Subcutaneous abdominal adipose tissue (tissue), 5 donors: ENCODE measurements around the gene GRK6.
A peak's percentile ranks its signal among the peaks of the same experiment; 100 is the strongest.

Source experiments
- H3K27ac ChIP-seq: one replicate; pipeline ENCODE4 v1.7.0; 2013; ENCODE audit warnings: low read depth, mild to moderate bottlenecking, inconsistent platforms, low read length, moderate library complexity
- H3K27me3 ChIP-seq, 5 donors: one replicate each; pipeline ENCODE4 v1.7.0; 2013; ENCODE audit warnings: low read length in 5 of 5, inconsistent platforms in 1 of 5; ENCODE audit not compliant: control insufficient read depth in 5 of 5, insufficient read depth in 4 of 5
- H3K36me3 ChIP-seq, 5 donors: one replicate each; pipeline ENCODE4 v1.7.0; 2013; ENCODE audit warnings: low read length in 5 of 5; ENCODE audit not compliant: control insufficient read depth in 5 of 5, insufficient read depth in 5 of 5
- H3K4me1 ChIP-seq, 5 donors: one replicate each; pipeline ENCODE4 v1.7.0; 2013; ENCODE audit warnings: low read length in 5 of 5, mild to moderate bottlenecking in 3 of 5, moderate library complexity in 1 of 5; ENCODE audit not compliant: control insufficient read depth in 5 of 5, insufficient read depth in 5 of 5
- H3K4me3 ChIP-seq, 5 donors: one replicate each; pipeline ENCODE4 v1.7.0; 2013; ENCODE audit warnings: low read length in 5 of 5, low read depth in 1 of 5
- H3K9ac ChIP-seq, 5 donors: one replicate each; pipeline ENCODE4 v1.7.0; 2013; ENCODE audit warnings: low read length in 5 of 5, mild to moderate bottlenecking in 4 of 5, moderate library complexity in 3 of 5
- H3K9me3 ChIP-seq, 5 donors: one replicate each; pipeline ENCODE4 v1.7.0; 2013; ENCODE audit warnings: low read length in 5 of 5; ENCODE audit not compliant: control insufficient read depth in 5 of 5
- donor health status: healthy.
- donor health status: healthy.
- donor health status: healthy.
- donor health status: healthy.
- donor health status: healthy.

The GRK6 gene

GRCh38 chr5:177476531-177477233 lies 50.2 kb downstream of the GRK6 start:
- Histone ChIP-seq H3K4me1 (peaks cover 7 to 49% (median 35%) of the 10 kb centered on the region in 5 donors), H3K27me3 (no peaks in the 10 kb centered on the region), H3K9me3 (no peaks in the 10 kb centered on the region), H3K9ac (no peak overlapping the region), H3K4me3 (no peak overlapping the region), H3K36me3 (peaks cover 0 to 2% (median under 1%) of the 10 kb centered on the region in 5 donors), H3K27ac (no peak overlapping the region)

GRCh38 chr5:177477701-177478477 lies 51.4 kb downstream of the GRK6 start:
- Histone ChIP-seq H3K4me3 (no peak overlapping the region), H3K9ac (no peak overlapping the region), H3K36me3 (peaks cover 0 to 5% (median 4%) of the 10 kb centered on the region in 5 donors), H3K4me1 (peaks cover 5 to 38% (median 25%) of the 10 kb centered on the region in 5 donors), H3K9me3 (no peaks in the 10 kb centered on the region), H3K27ac (peak overlapping the region; percentile 6), H3K27me3 (no peaks in the 10 kb centered on the region)

GRCh38 chr5:177478711-177479646 lies 52.5 kb downstream of the GRK6 start:
- no peaks in the 10 kb centered on the region for H3K9me3 ChIP-seq
- H3K27ac ChIP-seq = peak overlapping the region; percentile 18
- H3K4me3 ChIP-seq = peak overlapping the region in 1 of 5 donors; percentile 19
- peaks cover 0 to 15% (median 11%) of the 10 kb centered on the region in 5 donors for H3K36me3 ChIP-seq
- H3K9ac ChIP-seq = peak overlapping the region in 2 of 5 donors; percentile 38 to 53
- peaks cover 5 to 37% (median 23%) of the 10 kb centered on the region in 5 donors for H3K4me1 ChIP-seq
- H3K27me3 ChIP-seq = no peaks in the 10 kb centered on the region

GRCh38 chr5:177479774-177480173 lies 53.3 kb downstream of the GRK6 start:
- H3K27me3 ChIP-seq = no peaks in the 10 kb centered on the region
- H3K27ac ChIP-seq = peak overlapping the region; percentile 18
- peak overlapping the region in 2 of 5 donors; percentile 17 to 53 for H3K9ac ChIP-seq
- H3K4me3 ChIP-seq = no peak overlapping the region
- no peaks in the 10 kb centered on the region for H3K9me3 ChIP-seq
- H3K36me3 ChIP-seq = peaks cover 0 to 22% (median 19%) of the 10 kb centered on the region in 5 donors
- H3K4me1 ChIP-seq = peaks cover 5 to 33% (median 21%) of the 10 kb centered on the region in 5 donors

- no peaks in the 10 kb centered on the region for H3K27me3 ChIP-seq
- no peak overlapping the region for H3K9ac ChIP-seq
- no peak overlapping the region for H3K27ac ChIP-seq
- peaks cover 5 to 31% (median 21%) of the 10 kb centered on the region in 5 donors for H3K4me1 ChIP-seq
- H3K9me3 ChIP-seq = no peaks in the 10 kb centered on the region
- peaks cover 0 to 38% (median 31%) of the 10 kb centered on the region in 5 donors for H3K36me3 ChIP-seq
- H3K4me3 ChIP-seq = no peak overlapping the region
Observed at GRCh38 chr5:177482359-177482795, 55.9 kb downstream of the GRK6 start.

GRCh38 chr5:177483042-177483441 lies 56.6 kb downstream of the GRK6 start:
- Histone ChIP-seq H3K9me3 (no peaks in the 10 kb centered on the region), H3K9ac (no peak overlapping the region), H3K36me3 (peaks cover 0 to 44% (median 37%) of the 10 kb centered on the region in 5 donors), H3K27ac (no peak overlapping the region), H3K4me1 (peaks cover 5 to 24% (median 17%) of the 10 kb centered on the region in 5 donors), H3K4me3 (no peak overlapping the region), H3K27me3 (no peaks in the 10 kb centered on the region)

- no peak overlapping the region for H3K27ac ChIP-seq
- H3K36me3 ChIP-seq = peaks cover 0 to 55% (median 47%) of the 10 kb centered on the region in 5 donors
Observed at GRCh38 chr5:177483994-177484901, 57.8 kb downstream of the GRK6 start.

GRCh38 chr5:177484902-177485549 lies 58.5 kb downstream of the GRK6 start:
- H3K4me1 ChIP-seq = peaks cover 0 to 6% (median 3%) of the 10 kb centered on the region in 5 donors
- H3K27me3 ChIP-seq = no peaks in the 10 kb centered on the region
- H3K36me3 ChIP-seq = peaks cover 0 to 60% (median 51%) of the 10 kb centered on the region in 5 donors
- H3K27ac ChIP-seq = no peak overlapping the region
- no peaks in the 10 kb centered on the region for H3K9me3 ChIP-seq
- no peak overlapping the region for H3K9ac ChIP-seq
- H3K4me3 ChIP-seq = no peak overlapping the region

More at GRCh38 chr5:177483994-177484901, 57.8 kb downstream of the GRK6 start:
- Histone ChIP-seq H3K4me3 (no peak overlapping the region), H3K9me3 (no peaks in the 10 kb centered on the region), H3K27me3 (no peaks in the 10 kb centered on the region), H3K4me1 (peaks cover 3 to 14% (median 11%) of the 10 kb centered on the region in 5 donors), H3K9ac (no peak overlapping the region)
